ENCODE results near the gene PURB. TPM values are rescaled to one million over a fixed set of nuclear protein-coding genes. Genes with fewer than 3 reads are reported as not detected.
"Not testable (repeated sequence)": the region's sequence is repeated elsewhere in the genome, so short reads cannot be mapped to it uniquely, and the experiment has no call there.

The PURB gene
- total RNA-seq, 4 donors from 2014 or later, result 20.9 to 32.1 (median 24.2) TPM

DNA sequence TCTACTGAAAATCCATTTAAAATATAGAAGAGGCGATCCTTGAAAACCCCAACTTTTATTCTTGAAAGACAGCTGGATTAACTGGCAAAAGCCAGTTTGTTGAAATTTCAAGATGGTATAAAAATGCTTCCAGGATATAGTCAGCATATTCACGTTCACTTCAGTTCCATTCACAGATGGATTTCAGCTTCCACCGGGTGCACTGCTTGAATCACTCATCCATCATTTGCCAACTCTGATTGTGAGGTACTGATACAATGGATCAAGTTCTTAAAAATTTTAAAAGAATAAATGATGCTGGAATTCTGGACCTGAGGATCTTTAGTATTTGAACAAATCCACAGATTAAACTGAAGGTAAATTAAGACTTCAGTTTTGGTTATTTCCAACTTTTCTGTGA, 2.4 kb downstream of the PURB start:
- TF ChIP-seq, protein P1, sequence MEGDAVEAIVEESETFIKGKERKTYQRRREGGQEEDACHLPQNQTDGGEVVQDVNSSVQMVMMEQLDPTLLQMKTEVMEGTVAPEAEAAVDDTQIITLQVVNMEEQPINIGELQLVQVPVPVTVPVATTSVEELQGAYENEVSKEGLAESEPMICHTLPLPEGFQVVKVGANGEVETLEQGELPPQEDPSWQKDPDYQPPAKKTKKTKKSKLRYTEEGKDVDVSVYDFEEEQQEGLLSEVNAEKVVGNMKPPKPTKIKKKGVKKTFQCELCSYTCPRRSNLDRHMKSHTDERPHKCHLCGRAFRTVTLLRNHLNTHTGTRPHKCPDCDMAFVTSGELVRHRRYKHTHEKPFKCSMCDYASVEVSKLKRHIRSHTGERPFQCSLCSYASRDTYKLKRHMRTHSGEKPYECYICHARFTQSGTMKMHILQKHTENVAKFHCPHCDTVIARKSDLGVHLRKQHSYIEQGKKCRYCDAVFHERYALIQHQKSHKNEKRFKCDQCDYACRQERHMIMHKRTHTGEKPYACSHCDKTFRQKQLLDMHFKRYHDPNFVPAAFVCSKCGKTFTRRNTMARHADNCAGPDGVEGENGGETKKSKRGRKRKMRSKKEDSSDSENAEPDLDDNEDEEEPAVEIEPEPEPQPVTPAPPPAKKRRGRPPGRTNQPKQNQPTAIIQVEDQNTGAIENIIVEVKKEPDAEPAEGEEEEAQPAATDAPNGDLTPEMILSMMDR (IDR thresholded peaks at IDR 0.05), result no peak
- no peak for DNase-seq (ENCODE audit: low spot score)
- ATAC-seq (ENCODE audit: low FRiP score), result no peak

DNA sequence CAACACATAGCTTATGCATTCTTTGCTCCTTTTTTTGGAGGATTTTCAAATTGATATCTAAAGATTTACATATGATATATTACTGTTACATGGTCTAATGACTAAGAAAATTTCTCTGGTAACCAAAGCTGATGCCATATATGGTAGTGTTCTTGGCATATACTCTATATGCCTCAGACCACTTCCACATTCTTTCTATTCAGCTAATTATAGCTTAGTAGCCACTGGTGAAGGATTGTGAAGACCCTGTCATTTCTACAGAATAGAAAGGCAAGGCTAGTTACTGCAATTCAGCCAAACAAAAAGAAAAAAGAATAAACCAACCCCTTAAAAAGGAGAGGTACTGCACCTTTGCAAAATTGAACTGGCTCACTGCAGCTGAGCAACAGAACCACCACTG, 3.7 kb downstream of the PURB start:
- ATAC-seq (ENCODE audit: low FRiP score), result no peak
- no peak for DNase-seq (ENCODE audit: low spot score)
- TF ChIP-seq, protein P1 (IDR thresholded peaks at IDR 0.05), result no peak

DNA sequence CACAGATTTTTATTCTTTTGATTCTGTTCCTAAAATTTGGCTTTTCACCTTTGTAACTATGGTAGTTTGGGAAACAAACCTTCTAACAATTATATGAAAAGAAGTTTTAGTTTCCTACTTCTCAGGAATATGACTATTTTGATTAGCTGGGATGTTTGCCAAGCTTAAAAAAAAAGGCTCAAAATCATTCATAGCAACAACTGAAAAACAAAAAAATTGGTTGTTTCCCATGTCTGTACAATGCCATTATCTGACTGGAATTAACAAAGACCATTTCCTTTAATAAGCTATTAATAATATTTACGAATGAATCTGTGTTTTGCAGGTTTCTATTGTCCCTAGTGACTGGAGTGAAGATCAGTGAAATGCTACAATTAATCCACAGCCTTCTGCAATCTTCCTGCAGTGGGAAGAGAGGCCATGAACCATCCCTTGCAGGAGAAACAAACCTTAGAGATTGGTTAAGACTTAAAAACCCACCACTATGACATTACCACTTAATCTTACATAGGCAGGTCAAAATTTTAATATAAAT, 4.2 kb downstream of the PURB start:
- DNase-seq (ENCODE audit: low spot score) (no peak), ATAC-seq (ENCODE audit: low FRiP score) (no peak)
- TF ChIP-seq, protein P1 (IDR thresholded peaks at IDR 0.05), result no peak

DNA sequence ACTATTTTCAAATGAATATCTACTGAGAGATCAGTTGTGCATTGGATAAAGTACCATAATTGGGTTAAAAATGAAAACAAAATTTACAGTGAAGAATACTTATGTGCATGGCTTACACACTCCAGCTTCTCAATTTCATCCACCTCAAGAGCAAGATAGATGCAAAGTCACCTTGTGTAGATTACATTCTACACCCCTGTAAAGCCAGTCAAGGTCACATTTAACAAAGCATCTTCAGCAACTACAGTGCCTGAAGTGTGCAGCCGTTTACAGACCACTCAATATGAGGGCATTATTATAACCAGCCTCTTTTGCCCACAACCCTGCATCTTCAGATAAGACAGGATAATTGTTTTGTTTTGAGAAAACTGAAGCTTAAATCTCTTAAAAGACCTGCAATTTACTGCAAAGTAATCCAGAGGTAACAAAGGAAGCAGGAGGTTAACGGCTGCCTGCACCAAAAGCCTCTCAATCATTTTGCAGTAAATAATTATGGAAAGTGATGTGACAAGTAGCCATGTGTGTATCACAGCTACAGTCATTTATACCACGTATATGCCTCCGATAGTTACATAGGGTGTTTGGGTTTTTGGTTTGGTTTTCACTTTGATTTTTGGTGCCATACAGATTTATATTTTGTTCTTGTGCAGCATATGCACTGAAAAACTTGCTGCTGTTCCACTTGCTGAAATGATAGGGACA, 4.9 kb downstream of the PURB start:
- no peak for ATAC-seq (ENCODE audit: low FRiP score)
- TF ChIP-seq, protein P1 (IDR thresholded peaks at IDR 0.05), result no peak
- DNase-seq (ENCODE audit: low spot score), result no peak

DNA sequence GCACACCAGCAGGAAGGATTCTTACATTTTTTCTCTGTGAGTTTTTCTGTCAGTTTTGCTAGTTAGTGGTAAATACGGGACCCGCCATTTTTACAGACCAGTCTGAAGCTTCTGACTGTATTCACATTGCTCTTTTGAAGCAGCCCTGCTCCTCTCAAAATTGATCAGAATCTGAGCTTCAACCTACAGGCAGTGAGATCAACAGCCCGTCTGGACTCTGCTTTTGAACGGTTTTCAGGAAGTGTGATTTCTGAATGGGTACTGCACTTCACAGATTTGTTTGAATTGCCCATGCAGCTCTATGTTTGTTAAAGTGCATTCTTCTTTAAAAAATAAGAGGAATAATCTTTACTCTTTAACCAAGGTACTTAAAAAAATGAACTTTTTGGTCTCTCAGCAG, 8.9 kb downstream of the PURB start:
- ATAC-seq (ENCODE audit: low FRiP score), result no peak
- DNase-seq (ENCODE audit: low spot score), result no peak
- TF ChIP-seq, protein P1 (IDR thresholded peaks at IDR 0.05), result no peak

DNA sequence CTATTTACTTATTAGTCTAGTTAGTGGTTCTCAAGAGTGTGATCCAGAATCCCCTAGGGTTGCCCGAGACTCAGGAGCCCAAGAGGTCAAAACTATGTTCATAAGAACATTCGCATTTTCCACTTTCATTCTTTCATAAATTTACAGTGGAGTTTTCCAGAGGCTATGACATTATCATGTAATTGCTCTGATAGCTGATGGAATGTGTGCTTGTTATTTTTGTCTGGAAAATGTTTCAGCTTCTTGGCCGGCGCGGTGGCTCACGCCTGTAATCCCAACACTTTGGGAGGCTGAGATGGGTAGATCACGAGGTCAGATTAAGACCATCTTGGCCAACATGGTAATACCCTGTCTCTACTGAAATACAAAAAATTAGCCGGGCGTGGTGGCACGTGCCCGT, 10.1 kb downstream of the PURB start:
- DNase-seq (ENCODE audit: low spot score) (no peak), ATAC-seq (ENCODE audit: low FRiP score) (no peak)
- TF ChIP-seq, protein P1 (IDR thresholded peaks at IDR 0.05), result no peak

DNA sequence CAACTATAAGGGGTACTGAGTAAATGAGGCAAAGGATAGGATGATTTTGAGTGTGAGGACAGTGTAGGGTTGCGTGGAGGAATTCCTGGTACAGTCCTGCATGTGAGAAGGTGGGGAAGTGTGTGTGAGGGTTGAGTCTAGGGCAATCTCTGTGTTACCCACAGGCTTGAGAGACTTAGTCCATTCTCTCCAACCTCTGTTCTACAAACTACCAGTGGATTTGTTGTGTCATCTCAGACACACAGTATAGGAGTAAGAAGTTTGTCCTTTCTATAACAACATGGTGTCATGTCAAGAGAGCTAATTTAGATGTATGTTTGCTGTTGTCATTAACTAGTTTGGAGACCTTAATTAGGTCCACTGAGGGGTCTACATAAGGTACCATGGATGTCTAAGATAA, 12.5 kb downstream of the PURB start:
- TF ChIP-seq, protein P1 (IDR thresholded peaks at IDR 0.05), result no peak
- ATAC-seq (ENCODE audit: low FRiP score), result no peak
- DNase-seq (ENCODE audit: low spot score), result no peak

DNA sequence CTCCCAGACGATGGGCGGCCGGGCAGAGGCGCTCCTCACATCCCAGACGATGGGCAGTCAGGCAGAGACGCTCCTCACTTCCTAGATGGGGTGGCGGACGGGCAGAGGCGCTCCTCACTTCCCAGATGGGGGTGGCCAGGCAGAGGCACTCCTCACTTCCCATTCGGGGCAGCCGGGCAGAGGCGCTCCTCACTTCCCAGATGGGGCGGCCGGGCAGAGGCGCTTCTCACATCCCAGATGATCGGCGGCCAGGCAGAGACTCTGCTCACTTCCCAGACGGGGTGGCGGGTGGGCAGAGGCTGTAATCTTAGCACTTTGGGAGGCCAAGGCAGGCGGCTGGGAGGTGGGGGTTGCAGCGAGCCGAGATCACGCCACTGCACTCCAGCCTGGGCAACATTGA, 13.4 kb downstream of the PURB start:
- not testable (repeated sequence) for ATAC-seq (ENCODE audit: low FRiP score); DNase-seq (ENCODE audit: low spot score)

DNA sequence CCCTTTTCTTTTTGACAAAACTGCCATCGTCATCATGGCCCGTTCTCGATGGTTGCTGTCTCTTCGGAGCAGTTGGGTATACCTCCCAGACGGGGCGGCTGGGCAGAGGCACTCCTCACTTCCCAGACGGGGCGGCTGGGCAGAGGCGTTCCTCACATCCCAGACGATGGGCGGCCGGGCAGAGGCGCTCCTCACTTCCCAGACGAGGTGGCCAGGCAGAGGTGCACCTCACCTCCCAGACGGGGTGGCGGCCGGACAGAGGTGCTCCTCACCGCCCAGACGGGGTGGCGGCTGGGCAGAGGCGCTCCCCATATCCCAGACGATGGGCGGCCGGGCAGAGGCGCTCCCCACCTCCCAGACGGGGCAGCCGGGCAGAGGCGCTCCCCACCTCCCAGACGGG, 14.6 kb downstream of the PURB start:
- not testable (repeated sequence) for ATAC-seq (ENCODE audit: low FRiP score); DNase-seq (ENCODE audit: low spot score)

DNA sequence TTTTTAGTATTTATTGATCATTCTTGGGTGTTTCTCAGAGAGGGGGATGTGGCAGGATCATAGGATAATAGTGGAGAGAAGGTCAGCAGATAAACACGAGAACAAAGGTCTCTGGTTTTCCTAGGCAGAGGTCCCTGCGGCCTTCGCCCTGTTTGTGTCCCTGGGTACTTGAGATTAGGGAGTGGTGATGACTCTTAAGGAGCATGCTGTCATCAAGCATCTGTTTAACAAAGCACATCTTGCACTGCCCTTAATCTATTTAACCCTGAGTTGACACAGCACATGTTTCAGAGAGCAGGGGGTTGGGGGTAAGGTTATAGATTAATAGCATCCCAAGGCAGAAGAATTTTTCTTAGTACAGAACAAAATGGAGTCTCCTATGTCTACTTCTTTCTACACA, 15.0 kb downstream of the PURB start:
- not testable (repeated sequence) for ATAC-seq (ENCODE audit: low FRiP score); DNase-seq (ENCODE audit: low spot score)

Data from omental fat pad (tissue), 4 donors.